Endothelial cell of umbilical vein (primary cell): ENCODE measurements around the gene PTPRD. TPM values are rescaled to one million over a fixed set of nuclear protein-coding genes. Genes with fewer than 3 reads are reported as not detected.

Experiments used
- BruUV-seq: library from RNA; stranded (reverse); fragments of 400-500 nt; replicated peaks from 2 replicates; lab custom pipeline; 2021; lab: Mats Ljungman, UMichigan
- CTCF ChIA-PET: fragments of 300-600, 350-600 bp; sonication (Branson Sonifier 250); formaldehyde crosslinking; loops from one replicate; lab custom pipeline; 2021; ENCODE audit warnings: antibody characterized with exemption, inconsistent platforms; lab: Charles Lee
- POLR2A ChIA-PET: fragments of 300-600, 350-600 bp; sonication (Branson Sonifier 250); formaldehyde crosslinking; loops from one replicate; lab custom pipeline; 2021; ENCODE audit warnings: antibody characterized with exemption, inconsistent platforms; lab: Charles Lee
- DNase-seq: peaks from one replicate; pipeline ENCODE4 v3.0.0-alpha.2; 2011; ENCODE audit warnings: low read depth, low spot score
- FAIRE-seq: peaks from 2 replicates; lab custom pipeline; 2011; peaks lifted over from hg19 to GRCh38; lab: Jason Lieb, UNC
- H2AFZ ChIP-seq: 2 replicates; pipeline ENCODE4 v1.6.0; 2012; ENCODE audit warnings: low read depth, low read length, control low read depth, inconsistent platforms
- H3K27ac ChIP-seq: 2 replicates; pipeline ENCODE4 v1.5.1; 2011; ENCODE audit warnings: low read depth, mild to moderate bottlenecking, control low read depth, low read length, moderate library complexity; ENCODE audit not compliant: insufficient read depth
- H3K27me3 ChIP-seq, 2 experiments: 2 replicates each; pipeline versions ENCODE4 v1.6.0 to v1.6.1; 2011; ENCODE audit warnings: low read length in 2 of 2, mixed read lengths in 1 of 2; ENCODE audit not compliant: control insufficient read depth in 2 of 2, insufficient read depth in 2 of 2
- H3K36me3 ChIP-seq, 2 experiments: 2 replicates in 1 of 2; 3 replicates in 1 of 2; pipeline ENCODE4 v1.5.1; 2011; ENCODE audit warnings: low read length in 2 of 2, mild to moderate bottlenecking in 1 of 2, moderate library complexity in 1 of 2; ENCODE audit not compliant: control insufficient read depth in 2 of 2, insufficient read depth in 2 of 2; ENCODE audit errors: extremely low read depth in 1 of 2
- H3K4me1 ChIP-seq: 3 replicates; pipeline ENCODE4 v1.5.1; 2011; ENCODE audit warnings: mild to moderate bottlenecking, low read length; ENCODE audit not compliant: control insufficient read depth, insufficient read depth; ENCODE audit errors: extremely low read depth
- H3K4me2 ChIP-seq: 2 replicates; pipeline ENCODE4 v1.6.1; 2011; ENCODE audit warnings: low read length, control low read depth, mixed read lengths; ENCODE audit not compliant: insufficient read depth
- H3K4me3 ChIP-seq, 3 experiments: fragments of 200-600 bp in 1 of 3; sonication (generic), shearing (Covaris generic) in 1 of 3; replicated peaks in 1 of 3; 2 replicates each; pipeline ENCODE4 v1.5.1; 2011 to 2016; ENCODE audit warnings: control low read depth in 3 of 3, low read length in 3 of 3, mild to moderate bottlenecking in 2 of 3, inconsistent platforms in 1 of 3, low read depth in 1 of 3, moderate library complexity in 1 of 3; ENCODE audit not compliant: insufficient read depth in 1 of 3
- H3K79me2 ChIP-seq: 2 replicates; pipeline ENCODE4 v1.6.0; 2012; ENCODE audit warnings: low read length, inconsistent platforms; ENCODE audit not compliant: control insufficient read depth, insufficient read depth
- H3K9ac ChIP-seq: replicated peaks from 2 replicates; pipeline ENCODE3; 2011; ENCODE audit warnings: low read length, control low read depth; ENCODE audit not compliant: insufficient read depth; ENCODE audit errors: extremely low read depth
- H3K9me1 ChIP-seq: replicated peaks from 3 replicates; pipeline ENCODE4 v1.6.0; 2011; ENCODE audit warnings: mild to moderate bottlenecking, low read length; ENCODE audit not compliant: control insufficient read depth, insufficient read depth; ENCODE audit errors: extremely low read depth
- H3K9me3 ChIP-seq: replicated peaks from 2 replicates; pipeline ENCODE4 v1.5.1; 2012; ENCODE audit warnings: low read length, inconsistent platforms; ENCODE audit not compliant: control insufficient read depth, insufficient read depth
- H4K20me1 ChIP-seq: replicated peaks from 2 replicates; pipeline ENCODE3; 2011; ENCODE audit warnings: mild to moderate bottlenecking, low read length; ENCODE audit not compliant: control insufficient read depth, insufficient read depth; ENCODE audit errors: extremely low read depth
- EZH2 ChIP-seq: IDR thresholded peaks from 2 replicates; pipeline ENCODE4 v1.6.1; 2012; ENCODE audit warnings: borderline replicate concordance, low read depth, mild to moderate bottlenecking, moderate library complexity, low read length, inconsistent platforms; ENCODE audit not compliant: severe bottlenecking
- FOS ChIP-seq: IDR thresholded peaks from 2 replicates; pipeline ENCODE4 v1.6.1; 2011; ENCODE audit warnings: mild to moderate bottlenecking, low read length, moderate library complexity, borderline replicate concordance; ENCODE audit not compliant: insufficient read depth
- GATA2 ChIP-seq: IDR thresholded peaks from 2 replicates; pipeline ENCODE4 v1.7.0; 2011; ENCODE audit warnings: low read depth, mild to moderate bottlenecking, moderate library complexity, mixed read lengths, low read length; ENCODE audit not compliant: insufficient read length, insufficient read depth
- JUN ChIP-seq: IDR thresholded peaks from 2 replicates; pipeline ENCODE4 v1.6.1; 2011; ENCODE audit warnings: borderline replicate concordance, low read depth; ENCODE audit not compliant: insufficient read length, insufficient read depth
- MAX ChIP-seq: IDR thresholded peaks from 2 replicates; pipeline ENCODE4 v1.6.1; 2011; ENCODE audit not compliant: insufficient read depth, insufficient read length
- MYC ChIP-seq: IDR thresholded peaks from one replicate; pipeline ENCODE4 v1.6.1; 2011; ENCODE audit warnings: mild to moderate bottlenecking, low read depth, low read length
- POLR2A ChIP-seq: IDR thresholded peaks from 2 replicates; pipeline ENCODE4 v1.6.1; 2012; ENCODE audit warnings: low read depth, mild to moderate bottlenecking, control low read depth, low read length
- POLR2AphosphoS5 ChIP-seq: IDR thresholded peaks from 2 replicates; pipeline ENCODE4 v1.6.1; 2012; ENCODE audit warnings: low read depth, mild to moderate bottlenecking, control low read depth, low read length, moderate library complexity; ENCODE audit not compliant: insufficient read depth
- dilution Hi-C: fragments of 300-500 bp; cut with MboI; formaldehyde crosslinking; loops from one replicate; pipeline ENCODE4 v1.15.0; 2019; ENCODE audit warnings: low sequenced_read_pairs; ENCODE audit not compliant: extremely low pct_ligation_motif_present
- intact Hi-C: fragments of 100-400 bp; cut with micrococcal nuclease; formaldehyde crosslinking; loops from one replicate; pipeline ENCODE4 v1.10.0; 2022
- polyA plus RNA-seq, 4 experiments: library from polyadenylated mRNA; depleted of rRNA in 3 of 4; stranded (reverse) in 3 of 4; unstranded in 1 of 4; fragments of >200 nt; gene quantifications; 2 replicates each; pipeline versions ENCODE4 v1.2.1 to v1.2.3, GENCODE V29; 2011 to 2012; ENCODE audit warnings: missing spikeins in 1 of 4
- total RNA-seq: library from RNA; stranded (reverse); gene quantifications from 2 replicates; pipeline ENCODE4 v1.2.3, GENCODE V29; 2021
- TF ChIP-seq, protein P1 (sequence below), 2 donors: IDR thresholded peaks; 1 replicate in 1 of 2; 2 replicates in 1 of 2; pipeline ENCODE4 v1.5.1; 2011; ENCODE audit warnings: low read length in 2 of 2, mild to moderate bottlenecking in 2 of 2, moderate library complexity in 2 of 2, control low read depth in 1 of 2, inconsistent platforms in 1 of 2, low read depth in 1 of 2; ENCODE audit not compliant: insufficient read depth in 1 of 2; ENCODE audit errors: extremely low read depth in 1 of 2

Gene PTPRD
- total and polyA plus RNA-seq, 2 donors (not counting 3 experiments of a cell fraction or from before 2014, with no cell fraction given): 5.5 to 5.7 TPM

DNA sequence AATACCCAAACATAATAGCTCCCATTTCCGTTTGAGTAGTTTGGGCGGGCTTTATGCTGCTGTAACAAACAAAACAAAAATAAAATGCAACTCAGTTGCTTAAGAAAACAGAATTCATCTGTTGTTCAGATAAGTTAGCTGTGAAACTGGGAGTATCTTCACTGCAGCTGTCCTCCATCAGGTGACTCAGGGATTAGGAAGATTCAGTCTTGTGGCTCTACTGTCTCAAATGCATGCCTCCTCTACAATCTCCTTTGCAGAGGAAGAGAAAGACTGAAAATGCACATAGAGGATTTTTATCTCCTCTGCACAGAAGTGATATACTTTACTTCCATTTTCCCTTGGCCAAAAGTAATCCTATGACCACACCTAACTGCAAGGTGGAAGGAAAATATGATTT lies 883.7 kb downstream of the PTPRD start:
- no peak overlapping the region for H3K27ac ChIP-seq
- H3K9me3 ChIP-seq: no peaks in the 10 kb centered on the region
- H3K9me1 ChIP-seq: no peaks in the 10 kb centered on the region
- H3K9ac ChIP-seq: no peak overlapping the region
- no peaks in the 10 kb centered on the region for H3K36me3 ChIP-seq
- H3K4me3 ChIP-seq: no peak overlapping the region
- H2AFZ ChIP-seq: no peak overlapping the region
- TF ChIP-seq MYC: no peak
- TF ChIP-seq EZH2: no peak
- TF ChIP-seq POLR2AphosphoS5: no peak
- TF ChIP-seq POLR2A: no peak
- no peak for TF ChIP-seq GATA2
- TF ChIP-seq JUN: no peak
- TF ChIP-seq, protein P1, sequence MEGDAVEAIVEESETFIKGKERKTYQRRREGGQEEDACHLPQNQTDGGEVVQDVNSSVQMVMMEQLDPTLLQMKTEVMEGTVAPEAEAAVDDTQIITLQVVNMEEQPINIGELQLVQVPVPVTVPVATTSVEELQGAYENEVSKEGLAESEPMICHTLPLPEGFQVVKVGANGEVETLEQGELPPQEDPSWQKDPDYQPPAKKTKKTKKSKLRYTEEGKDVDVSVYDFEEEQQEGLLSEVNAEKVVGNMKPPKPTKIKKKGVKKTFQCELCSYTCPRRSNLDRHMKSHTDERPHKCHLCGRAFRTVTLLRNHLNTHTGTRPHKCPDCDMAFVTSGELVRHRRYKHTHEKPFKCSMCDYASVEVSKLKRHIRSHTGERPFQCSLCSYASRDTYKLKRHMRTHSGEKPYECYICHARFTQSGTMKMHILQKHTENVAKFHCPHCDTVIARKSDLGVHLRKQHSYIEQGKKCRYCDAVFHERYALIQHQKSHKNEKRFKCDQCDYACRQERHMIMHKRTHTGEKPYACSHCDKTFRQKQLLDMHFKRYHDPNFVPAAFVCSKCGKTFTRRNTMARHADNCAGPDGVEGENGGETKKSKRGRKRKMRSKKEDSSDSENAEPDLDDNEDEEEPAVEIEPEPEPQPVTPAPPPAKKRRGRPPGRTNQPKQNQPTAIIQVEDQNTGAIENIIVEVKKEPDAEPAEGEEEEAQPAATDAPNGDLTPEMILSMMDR (IDR thresholded peaks at IDR 0.05; ENCODE audit: extremely low read depth in 1 of 2, insufficient read depth in 1 of 2, low read depth in 1 of 2, low read length in 2 of 2): no peak
- no peak for TF ChIP-seq FOS
- no peak for TF ChIP-seq MAX
- H3K27me3 ChIP-seq: no peaks in the 10 kb centered on the region
- ChIA-PET CTCF (interaction anchor here (1.2 kb wide), 1 partner anchor 317 kb away, joined by 3 read pairs; no protein-coding TSS in a partner anchor), POLR2A (no interaction called here)
- dilution Hi-C loops (no loop called here), intact Hi-C loops (no loop called here)
- H3K79me2 ChIP-seq: no peaks in the 10 kb centered on the region
- H4K20me1 ChIP-seq: no peaks in the 10 kb centered on the region
- no peaks in the 10 kb centered on the region for H3K4me1 ChIP-seq
- BruUV-seq: no TSS peak
- no peak overlapping the region for H3K4me2 ChIP-seq
- no peak for DNase-seq
- FAIRE-seq: no peak
